T-helper 17 cell (primary cell): ENCODE data around the gene ANKRA2. TPM values are rescaled to one million over a fixed set of nuclear protein-coding genes. Genes with fewer than 3 reads are reported as not detected.
"Not testable (repeated sequence)": the region's sequence is repeated elsewhere in the genome, so short reads cannot be mapped to it uniquely, and the experiment has no call there.

Experiments used
- ATAC-seq: fragments of 150-1000 bp; cut with Tn5 transposase; 2 replicates; pipeline ENCODE4 v1.10.0; 2021; ENCODE audit warnings: mild to moderate bottlenecking, moderate library complexity
- DNase-seq, 3 donors: peaks; one replicate each; pipeline versions ENCODE4 v3.0.0 to v3.0.0-alpha.2; 2020 to 2021
- H3K9me3 ChIP-seq: one replicate; pipeline ENCODE4 v1.7.0; 2013; ENCODE audit warnings: low read length, mild to moderate bottlenecking; ENCODE audit not compliant: control insufficient read depth, poor library complexity, severe bottlenecking
- H3K27ac Mint-ChIP-seq: one replicate; pipeline ENCODE4 v1.8.0; 2022; ENCODE audit warnings: mild to moderate bottlenecking, moderate library complexity, mixed read lengths
- H3K27me3 Mint-ChIP-seq: one replicate; pipeline ENCODE4 v1.8.0; 2022; ENCODE audit warnings: mixed read lengths
- H3K36me3 Mint-ChIP-seq: one replicate; pipeline ENCODE4 v1.8.0; 2022; ENCODE audit warnings: low read depth, mixed read lengths
- H3K4me1 Mint-ChIP-seq: one replicate; pipeline ENCODE4 v1.8.0; 2022; ENCODE audit warnings: mild to moderate bottlenecking, mixed read lengths
- H3K4me3 Mint-ChIP-seq: one replicate; pipeline ENCODE4 v1.8.0; 2022; ENCODE audit warnings: mild to moderate bottlenecking, moderate library complexity, mixed read lengths
- total RNA-seq, 4 donors: library from RNA in 2 of 4; stranded (reverse) in 2 of 4; gene quantifications; one replicate each; pipeline ENCODE4 v1.2.3 and lab custom pipeline; 2022 to 2026

Gene ANKRA2
- total RNA-seq, 2 donors from 2014 or later = 28.1 to 34.5 TPM

DNA sequence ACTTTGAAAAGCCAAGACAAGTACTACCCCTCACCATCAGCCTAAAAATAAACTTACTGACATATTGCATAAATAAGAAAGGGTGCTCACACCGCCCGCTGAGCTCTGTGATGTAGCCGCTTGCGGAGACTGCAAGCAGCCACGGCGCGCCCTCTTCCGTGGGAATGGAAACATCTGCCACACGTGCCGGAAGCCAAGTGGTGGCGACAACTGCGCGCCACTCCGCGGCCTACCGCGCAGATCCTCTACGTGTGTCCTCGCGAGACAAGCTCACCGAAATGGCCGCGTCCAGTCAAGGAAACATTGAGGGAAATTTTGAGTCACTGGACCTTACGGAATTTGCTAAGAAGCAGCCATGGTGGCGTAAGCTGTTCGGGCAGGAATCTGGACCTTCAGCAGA, 56.9 kb downstream of the ANKRA2 start:
- not testable (repeated sequence) for H3K9me3 ChIP-seq, H3K27me3 Mint-ChIP-seq, H3K4me1 Mint-ChIP-seq, H3K4me3 Mint-ChIP-seq, H3K27ac Mint-ChIP-seq, DNase-seq, H3K36me3 Mint-ChIP-seq
- peak; percentile 81 for ATAC-seq

DNA sequence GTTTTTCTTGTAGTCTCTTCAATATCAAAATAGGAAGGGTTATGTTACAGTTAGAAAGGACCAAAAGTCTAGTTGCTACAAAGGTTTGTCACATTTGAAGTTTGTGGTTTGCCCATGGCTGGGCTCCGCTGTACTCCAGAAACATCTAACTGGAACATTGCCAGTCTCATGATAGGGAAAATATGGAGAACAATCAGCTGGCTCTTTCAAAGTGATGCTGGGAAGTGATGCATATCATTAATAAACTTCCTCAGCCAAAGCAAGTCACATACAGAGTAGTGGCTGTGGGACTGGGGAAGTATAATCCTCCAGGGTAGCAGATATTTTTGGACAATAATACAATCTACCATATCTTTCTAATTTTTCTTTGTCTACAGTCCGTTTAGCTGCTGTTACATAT, 58.4 kb downstream of the ANKRA2 start:
- Mint-ChIP-seq H3K36me3 (peaks cover 3% of the 10 kb centered on the region), H3K27ac (no peak overlapping the region), H3K4me1 (peaks cover 3% of the 10 kb centered on the region), H3K27me3 (no peaks in the 10 kb centered on the region), H3K4me3 (no peak overlapping the region)
- DNase-seq = no peak
- H3K9me3 ChIP-seq = no peaks in the 10 kb centered on the region
- ATAC-seq = no peak

DNA sequence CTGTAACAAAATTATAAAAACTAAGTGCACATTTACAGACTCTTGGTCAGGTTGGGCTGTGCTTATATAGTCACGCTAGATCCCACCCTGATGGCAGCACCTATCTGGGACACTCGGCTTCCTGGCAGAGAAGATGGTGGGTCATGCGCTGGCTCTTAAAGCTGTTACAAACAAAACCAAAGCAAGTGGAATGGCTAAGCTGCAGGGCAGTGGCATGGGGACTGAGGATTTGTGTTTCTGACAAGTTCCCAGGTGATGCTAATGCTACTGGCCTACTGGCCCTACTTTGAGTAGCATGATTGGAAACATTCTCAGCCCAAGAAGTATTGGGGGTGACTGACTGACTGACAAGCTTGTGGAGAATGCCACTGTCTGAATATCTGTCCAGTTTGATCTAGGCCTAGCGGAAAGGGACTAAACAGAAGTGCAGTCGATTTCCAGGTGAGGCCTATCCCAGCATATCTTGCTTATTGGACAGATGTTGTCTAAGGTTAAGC, 58.9 kb downstream of the ANKRA2 start:
- ATAC-seq (no peak), DNase-seq (no peak)
- Mint-ChIP-seq H3K27ac (no peak overlapping the region), H3K4me1 (peaks cover 4% of the 10 kb centered on the region), H3K4me3 (no peak overlapping the region), H3K36me3 (peaks cover 3% of the 10 kb centered on the region), H3K27me3 (no peaks in the 10 kb centered on the region)
- no peaks in the 10 kb centered on the region for H3K9me3 ChIP-seq

Other genes with a start within 250 kb of the ANKRA2 start
- gene FOXD1, start 116.9 kb downstream of the ANKRA2 start, total RNA-seq = not detected
- gene BTF3, start 67.2 kb downstream of the ANKRA2 start, total RNA-seq = 100 to 1,000 TPM; 600 to 744 TPM
- gene UTP15, start 104 bp upstream of the ANKRA2 start, total RNA-seq = 10 to 100 TPM; 35.8 to 41.6 TPM
- gene ARHGEF28, start 60.6 kb upstream of the ANKRA2 start, total RNA-seq = under 1 TPM; 0.05 to 0.16 TPM